Panc1 (cell line): ENCODE results near the gene ABCC11. TPM values are rescaled to one million over a fixed set of nuclear protein-coding genes. Genes with fewer than 3 reads are reported as not detected.

Experiments
- ATAC-seq: fragments of 200-7000 bp; cut with Tn5 transposase; 2 replicates; pipeline ENCODE4 v1.9.1; 2020; ENCODE audit warnings: mild to moderate bottlenecking, moderate library complexity
- BruUV-seq: library from RNA; stranded (reverse); fragments of 400-500 nt; replicated peaks from 2 replicates; lab custom pipeline; 2021; lab: Mats Ljungman, UMichigan
- CTCF ChIA-PET: fragments of 300-600 bp; sonication (Branson Sonifier 250); formaldehyde crosslinking; loops from one replicate; lab custom pipeline; 2022; ENCODE audit warnings: antibody characterized with exemption; lab: Charles Lee
- POLR2A ChIA-PET: fragments of 300-600 bp; sonication (Branson Sonifier 250); formaldehyde crosslinking; loops from one replicate; lab custom pipeline; 2022; ENCODE audit warnings: antibody characterized with exemption; lab: Charles Lee
- DNase-seq: peaks from one replicate; pipeline ENCODE4 v3.0.0-alpha.2; 2010; ENCODE audit warnings: low read depth, low spot score
- H3K27ac ChIP-seq: 2 replicates; pipeline ENCODE4 v1.5.1; 2011; ENCODE audit warnings: mild to moderate bottlenecking, low read length, inconsistent platforms
- H3K27me3 ChIP-seq: fragments of 200-500 bp; sonication (Bioruptor generic); 2 replicates; pipeline ENCODE4 v1.6.0; 2014; ENCODE audit warnings: low read length, inconsistent platforms; ENCODE audit not compliant: control insufficient read depth, insufficient read depth
- H3K36me3 ChIP-seq: fragments of 200-500 bp; sonication (Bioruptor generic); 2 replicates; pipeline ENCODE4 v1.5.1; 2014; ENCODE audit warnings: inconsistent platforms, mild to moderate bottlenecking, low read length, moderate library complexity; ENCODE audit not compliant: control insufficient read depth, insufficient read depth
- H3K4me1 ChIP-seq: 2 replicates; pipeline ENCODE4 v1.5.1; 2011; ENCODE audit warnings: inconsistent platforms, mild to moderate bottlenecking, low read length, moderate library complexity; ENCODE audit not compliant: control insufficient read depth, insufficient read depth
- H3K4me3 ChIP-seq, 2 experiments: 2 replicates each; pipeline ENCODE4 v1.5.1; 2011 to 2012; ENCODE audit warnings: low read depth in 2 of 2, low read length in 2 of 2, mild to moderate bottlenecking in 2 of 2, inconsistent platforms in 1 of 2, moderate library complexity in 1 of 2
- H3K9me3 ChIP-seq: fragments of 200-500 bp; sonication (Bioruptor generic); 2 replicates; pipeline ENCODE4 v1.5.1; 2014; ENCODE audit warnings: low read depth, mild to moderate bottlenecking, inconsistent platforms, low read length, moderate library complexity; ENCODE audit not compliant: control insufficient read depth, insufficient read depth
- POLR2AphosphoS5 ChIP-seq: IDR thresholded peaks from 2 replicates; pipeline ENCODE4 v1.6.1; 2012; ENCODE audit warnings: mild to moderate bottlenecking, low read depth, low read length, moderate library complexity
- SIN3A ChIP-seq: IDR thresholded peaks from 2 replicates; pipeline ENCODE4 v1.6.1; 2012; ENCODE audit warnings: low read depth, mild to moderate bottlenecking, low read length, moderate library complexity, borderline replicate concordance; ENCODE audit not compliant: insufficient read depth
- TCF7L2 ChIP-seq: IDR thresholded peaks from 2 replicates; pipeline ENCODE4 v1.6.1; 2011; ENCODE audit warnings: mild to moderate bottlenecking, low read depth, low read length, inconsistent platforms
- in situ Hi-C: cut with HindIII; loops from 2 replicates; pipeline ENCODE4 v1.10.0; 2016; ENCODE audit warnings: low sequenced_read_pairs, low pct_unique_long_range_greater_than_20kb
- intact Hi-C: fragments of 100-400 bp; cut with micrococcal nuclease; formaldehyde crosslinking; loops from one replicate; pipeline ENCODE4 v1.10.0; 2022; ENCODE audit not compliant: unreplicated experiment
- total RNA-seq: library from RNA; stranded (reverse); gene quantifications from one replicate; pipeline ENCODE4 v1.2.1, GENCODE V29; 2021; ENCODE audit not compliant: unreplicated experiment
- TF ChIP-seq, protein P1 (sequence below), 2 experiments: IDR thresholded peaks; 2 replicates each; pipeline ENCODE4 v1.6.1; 2011 to 2012; ENCODE audit warnings: low read depth in 2 of 2, control low read depth in 1 of 2, low read length in 1 of 2, mild to moderate bottlenecking in 1 of 2, moderate library complexity in 1 of 2; ENCODE audit not compliant: insufficient read depth in 1 of 2
- TF ChIP-seq, protein P2 (sequence below): fragments of 450-650 bp; IDR thresholded peaks from 2 replicates; pipeline ENCODE4 v1.5.1; 2017; ENCODE audit warnings: mild to moderate bottlenecking

Gene ABCC11
- total RNA-seq, 1 experiment from 2014 or later, result not detected

DNA sequence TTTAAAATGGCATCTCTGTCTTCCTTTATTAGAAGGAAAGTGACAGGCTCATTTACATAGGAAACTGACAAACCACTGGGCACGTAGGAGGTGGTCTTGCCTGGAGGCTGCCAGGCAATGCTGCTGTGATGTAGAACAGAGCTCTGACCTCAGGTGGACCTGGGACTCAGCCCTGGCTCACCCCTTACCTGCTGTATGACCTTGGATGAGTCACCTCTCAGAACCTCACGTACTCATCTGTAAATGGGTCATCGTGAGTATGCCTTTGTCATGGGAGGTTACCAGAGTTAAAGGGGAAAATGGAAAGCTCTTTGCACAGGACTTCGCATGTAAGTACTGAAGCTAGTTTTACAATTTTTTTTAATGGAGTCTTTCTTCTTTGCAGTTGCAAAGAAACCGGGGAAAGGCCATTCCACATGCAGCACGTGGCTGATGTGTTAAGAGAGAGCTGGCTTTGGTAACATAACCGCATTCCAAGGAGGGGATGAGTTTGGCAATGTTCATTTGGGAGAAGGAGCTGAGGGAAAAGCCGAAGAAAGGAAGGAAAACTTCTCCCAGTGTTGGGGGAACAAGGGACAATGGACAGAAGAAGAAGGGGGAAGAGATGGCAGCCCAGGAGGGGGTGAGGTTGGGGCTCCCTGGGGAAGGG is 40.6 kb downstream of the ABCC11 start:
- CTCF ChIA-PET, result no interaction called here

DNA sequence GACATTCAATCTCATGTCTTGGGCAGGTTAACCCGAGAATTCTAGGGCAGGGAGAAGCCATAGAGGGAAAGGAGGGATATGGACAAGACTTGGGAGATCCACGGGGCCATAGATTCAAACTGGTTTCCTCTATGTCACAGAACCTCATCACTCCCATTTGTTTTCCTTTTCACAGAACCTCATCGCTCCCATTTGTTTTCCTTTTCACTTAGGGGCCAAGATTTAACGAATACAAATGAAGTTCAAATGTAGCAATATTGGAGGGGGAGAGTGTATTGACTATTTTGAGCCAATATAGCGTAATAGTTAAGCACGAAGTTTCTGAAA is 42.6 kb downstream of the ABCC11 start:
- intact Hi-C loops, result no loop called here
- Histone ChIP-seq H3K4me1 (no peaks in the 10 kb centered on the region), H3K4me3 (no peak overlapping the region), H3K27ac (no peak overlapping the region), H3K27me3 (no peaks in the 10 kb centered on the region), H3K36me3 (no peaks in the 10 kb centered on the region), H3K9me3 (no peaks in the 10 kb centered on the region)
- in situ Hi-C loops, result no loop called here
- POLR2A ChIA-PET, result no interaction called here
- DNase-seq, result no peak
- TF ChIP-seq, protein P1, sequence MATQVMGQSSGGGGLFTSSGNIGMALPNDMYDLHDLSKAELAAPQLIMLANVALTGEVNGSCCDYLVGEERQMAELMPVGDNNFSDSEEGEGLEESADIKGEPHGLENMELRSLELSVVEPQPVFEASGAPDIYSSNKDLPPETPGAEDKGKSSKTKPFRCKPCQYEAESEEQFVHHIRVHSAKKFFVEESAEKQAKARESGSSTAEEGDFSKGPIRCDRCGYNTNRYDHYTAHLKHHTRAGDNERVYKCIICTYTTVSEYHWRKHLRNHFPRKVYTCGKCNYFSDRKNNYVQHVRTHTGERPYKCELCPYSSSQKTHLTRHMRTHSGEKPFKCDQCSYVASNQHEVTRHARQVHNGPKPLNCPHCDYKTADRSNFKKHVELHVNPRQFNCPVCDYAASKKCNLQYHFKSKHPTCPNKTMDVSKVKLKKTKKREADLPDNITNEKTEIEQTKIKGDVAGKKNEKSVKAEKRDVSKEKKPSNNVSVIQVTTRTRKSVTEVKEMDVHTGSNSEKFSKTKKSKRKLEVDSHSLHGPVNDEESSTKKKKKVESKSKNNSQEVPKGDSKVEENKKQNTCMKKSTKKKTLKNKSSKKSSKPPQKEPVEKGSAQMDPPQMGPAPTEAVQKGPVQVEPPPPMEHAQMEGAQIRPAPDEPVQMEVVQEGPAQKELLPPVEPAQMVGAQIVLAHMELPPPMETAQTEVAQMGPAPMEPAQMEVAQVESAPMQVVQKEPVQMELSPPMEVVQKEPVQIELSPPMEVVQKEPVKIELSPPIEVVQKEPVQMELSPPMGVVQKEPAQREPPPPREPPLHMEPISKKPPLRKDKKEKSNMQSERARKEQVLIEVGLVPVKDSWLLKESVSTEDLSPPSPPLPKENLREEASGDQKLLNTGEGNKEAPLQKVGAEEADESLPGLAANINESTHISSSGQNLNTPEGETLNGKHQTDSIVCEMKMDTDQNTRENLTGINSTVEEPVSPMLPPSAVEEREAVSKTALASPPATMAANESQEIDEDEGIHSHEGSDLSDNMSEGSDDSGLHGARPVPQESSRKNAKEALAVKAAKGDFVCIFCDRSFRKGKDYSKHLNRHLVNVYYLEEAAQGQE (IDR thresholded peaks at IDR 0.05; ENCODE audit: insufficient read depth in 1 of 2, low read depth in 2 of 2, low read length in 1 of 2), result no peak
- TF ChIP-seq TCF7L2 (no peak), POLR2AphosphoS5 (no peak), SIN3A (no peak)
- TF ChIP-seq, protein P2, sequence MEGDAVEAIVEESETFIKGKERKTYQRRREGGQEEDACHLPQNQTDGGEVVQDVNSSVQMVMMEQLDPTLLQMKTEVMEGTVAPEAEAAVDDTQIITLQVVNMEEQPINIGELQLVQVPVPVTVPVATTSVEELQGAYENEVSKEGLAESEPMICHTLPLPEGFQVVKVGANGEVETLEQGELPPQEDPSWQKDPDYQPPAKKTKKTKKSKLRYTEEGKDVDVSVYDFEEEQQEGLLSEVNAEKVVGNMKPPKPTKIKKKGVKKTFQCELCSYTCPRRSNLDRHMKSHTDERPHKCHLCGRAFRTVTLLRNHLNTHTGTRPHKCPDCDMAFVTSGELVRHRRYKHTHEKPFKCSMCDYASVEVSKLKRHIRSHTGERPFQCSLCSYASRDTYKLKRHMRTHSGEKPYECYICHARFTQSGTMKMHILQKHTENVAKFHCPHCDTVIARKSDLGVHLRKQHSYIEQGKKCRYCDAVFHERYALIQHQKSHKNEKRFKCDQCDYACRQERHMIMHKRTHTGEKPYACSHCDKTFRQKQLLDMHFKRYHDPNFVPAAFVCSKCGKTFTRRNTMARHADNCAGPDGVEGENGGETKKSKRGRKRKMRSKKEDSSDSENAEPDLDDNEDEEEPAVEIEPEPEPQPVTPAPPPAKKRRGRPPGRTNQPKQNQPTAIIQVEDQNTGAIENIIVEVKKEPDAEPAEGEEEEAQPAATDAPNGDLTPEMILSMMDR, result no peak
- no peak for ATAC-seq
- BruUV-seq, result no TSS peak
- CTCF ChIA-PET, result no interaction called here

More for the DNA sequence above, 40.6 kb downstream of the ABCC11 start:
- TF ChIP-seq POLR2AphosphoS5 (no peak), TCF7L2 (no peak), SIN3A (no peak)
- TF ChIP-seq, protein P1 (IDR thresholded peaks at IDR 0.05; ENCODE audit: insufficient read depth in 1 of 2, low read depth in 2 of 2, low read length in 1 of 2), result no peak
- TF ChIP-seq, protein P2, result no peak
- Histone ChIP-seq H3K4me3 (no peak overlapping the region), H3K36me3 (no peaks in the 10 kb centered on the region), H3K27me3 (no peaks in the 10 kb centered on the region), H3K4me1 (no peaks in the 10 kb centered on the region), H3K9me3 (no peaks in the 10 kb centered on the region), H3K27ac (no peak overlapping the region)
- DNase-seq (no peak), ATAC-seq (no peak)
- POLR2A ChIA-PET, result no interaction called here
- in situ Hi-C loops, result no loop called here
- intact Hi-C loops, result no loop called here
- BruUV-seq, result no TSS peak
